HG02870 (cell line): Measurements from ENCODE around the gene FABP2.
"Not testable (repeated sequence)": the region's sequence is repeated elsewhere in the genome, so short reads cannot be mapped to it uniquely, and the experiment has no call there.

Experiments used
- ATAC-seq: cut with Tn5 transposase; IDR thresholded peaks from one replicate; pipeline ENCODE4 v1.9.1; 2021; ENCODE audit warnings: mild to moderate bottlenecking, moderate library complexity; ENCODE audit not compliant: unreplicated experiment

The FABP2 gene

DNA sequence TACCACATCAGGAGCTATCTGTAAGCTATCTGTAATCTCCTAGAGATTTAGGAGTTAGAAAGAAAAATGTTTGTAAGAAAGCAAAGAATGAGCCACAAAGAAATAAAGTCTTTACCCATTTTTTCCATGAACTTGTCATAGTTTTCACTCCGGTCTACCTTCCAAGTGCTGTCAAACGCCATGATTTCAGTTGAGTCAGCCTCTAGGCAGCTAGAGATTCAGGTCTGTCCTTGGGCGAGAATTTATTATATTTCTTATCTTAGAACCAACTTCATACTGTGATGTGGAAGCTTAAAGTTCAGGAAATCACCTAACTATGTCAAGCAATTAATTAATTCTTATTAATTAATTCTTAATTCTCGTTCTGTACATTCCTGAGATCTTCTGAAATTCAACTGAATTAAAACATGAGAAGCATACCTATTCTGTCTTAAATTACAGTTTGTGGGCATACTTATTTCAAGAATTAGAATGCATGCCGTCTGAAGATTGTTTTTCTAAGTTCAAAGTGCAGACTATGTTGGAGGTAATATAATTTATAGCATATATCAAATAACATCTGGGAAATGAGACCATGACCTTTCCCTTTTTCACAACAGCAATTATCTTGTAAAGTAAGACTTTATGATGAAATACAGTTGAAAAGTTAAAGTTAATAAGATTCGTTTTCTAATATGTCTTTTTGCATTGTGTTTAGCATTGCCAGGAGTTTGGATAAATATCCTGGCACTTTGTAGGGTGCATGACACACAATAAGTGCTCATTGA is at the start of gene FABP2:
Gene FABP2, minus strand, starts transcription at position 218 of the 767 bp plus-strand sequence. Its CDS starts 36 bp downstream, at position 182.
- no peak for ATAC-seq

DNA sequence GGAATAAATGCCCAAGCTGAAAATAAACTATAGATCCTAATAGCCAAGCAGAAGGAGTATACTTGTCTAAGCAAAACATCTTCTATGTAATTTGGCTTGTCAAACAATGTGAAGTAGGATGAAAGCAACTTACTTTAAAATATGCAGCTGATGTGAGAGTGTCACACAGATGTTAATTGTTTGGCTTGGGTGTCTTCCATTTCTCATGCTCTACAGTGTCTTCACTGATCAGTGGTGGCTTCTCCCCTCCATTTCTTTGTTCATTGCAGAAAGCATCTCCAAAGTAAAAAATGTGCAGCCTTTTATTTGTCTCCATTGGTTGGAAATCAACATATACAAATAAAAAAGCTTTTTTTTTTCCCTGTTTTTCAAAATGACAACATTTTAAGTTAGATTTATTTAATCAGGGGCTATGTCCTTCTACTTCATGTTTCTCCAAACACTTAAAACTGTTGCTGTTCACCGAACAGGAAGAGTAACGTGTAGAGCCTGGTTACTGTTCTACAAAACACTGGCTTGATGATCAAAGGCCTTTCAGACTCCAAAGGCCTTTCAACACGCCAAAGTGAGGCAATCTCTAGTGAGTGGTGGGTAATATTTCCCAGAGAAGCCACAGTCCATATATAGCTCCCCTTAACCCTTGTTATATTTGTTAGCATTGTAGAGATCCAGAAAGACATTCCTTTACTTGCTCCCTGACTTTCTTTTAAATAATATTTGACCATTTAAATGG is 49.2 kb upstream of the FABP2 start:
- ATAC-seq = not testable (repeated sequence)

DNA sequence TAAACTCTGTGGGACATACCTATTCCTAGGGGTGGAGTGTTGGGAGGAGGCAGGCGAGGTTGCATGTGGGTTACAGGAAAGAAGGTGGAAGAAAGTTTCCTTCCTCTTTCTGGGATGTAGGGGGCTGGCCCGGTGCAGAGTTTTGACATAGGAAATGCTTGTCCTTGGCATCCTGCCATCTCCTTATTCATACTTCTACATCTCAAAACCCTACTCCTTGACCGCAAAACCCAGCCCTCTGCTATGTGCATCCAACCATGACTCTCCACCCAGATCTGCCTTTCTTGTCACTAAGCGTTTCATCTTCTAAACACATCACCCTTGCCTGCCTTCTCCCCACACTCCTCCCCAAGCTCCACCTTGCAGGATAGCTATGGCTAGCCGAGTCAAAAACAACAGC is 48.5 kb upstream of the FABP2 start:
- peak; percentile 95 for ATAC-seq

DNA sequence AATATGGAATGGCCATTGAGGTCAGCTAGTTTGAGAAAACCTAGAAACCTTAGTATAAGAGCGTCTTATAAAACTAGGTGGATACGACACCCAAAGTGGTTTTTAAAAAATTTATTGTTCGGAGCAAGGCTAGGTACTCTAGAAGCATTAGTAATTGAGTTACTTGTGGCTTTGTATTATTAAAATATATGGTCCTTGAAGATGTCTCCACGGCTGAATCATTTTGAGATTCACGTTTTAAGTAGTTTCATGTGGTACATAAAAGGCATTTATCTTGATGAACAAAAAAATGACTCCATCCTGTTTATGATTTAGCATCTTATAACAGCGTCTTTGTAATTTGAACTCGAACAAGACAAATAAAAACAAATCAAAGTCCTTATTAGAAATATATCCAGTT is 44.9 kb upstream of the FABP2 start:
- not testable (repeated sequence) for ATAC-seq

DNA sequence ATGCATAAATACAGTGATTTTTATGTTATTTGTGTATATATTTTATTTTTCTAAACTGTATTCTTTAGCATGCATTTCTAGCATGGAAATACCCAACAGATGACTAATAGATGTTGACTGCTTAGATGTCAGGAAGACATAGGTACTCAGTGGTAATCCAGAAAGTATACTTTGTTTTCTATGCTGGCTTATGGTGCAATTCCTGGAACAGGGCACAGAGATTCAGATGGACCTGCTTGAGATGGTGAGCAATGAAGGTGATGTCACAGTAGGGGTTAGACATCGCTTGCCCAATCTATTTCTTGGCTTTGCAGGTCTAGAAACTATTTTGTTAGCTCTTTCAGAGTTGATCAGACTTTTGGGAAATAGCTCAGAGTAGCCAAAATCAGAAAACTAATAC is 42.3 kb upstream of the FABP2 start:
- not testable (repeated sequence) for ATAC-seq

DNA sequence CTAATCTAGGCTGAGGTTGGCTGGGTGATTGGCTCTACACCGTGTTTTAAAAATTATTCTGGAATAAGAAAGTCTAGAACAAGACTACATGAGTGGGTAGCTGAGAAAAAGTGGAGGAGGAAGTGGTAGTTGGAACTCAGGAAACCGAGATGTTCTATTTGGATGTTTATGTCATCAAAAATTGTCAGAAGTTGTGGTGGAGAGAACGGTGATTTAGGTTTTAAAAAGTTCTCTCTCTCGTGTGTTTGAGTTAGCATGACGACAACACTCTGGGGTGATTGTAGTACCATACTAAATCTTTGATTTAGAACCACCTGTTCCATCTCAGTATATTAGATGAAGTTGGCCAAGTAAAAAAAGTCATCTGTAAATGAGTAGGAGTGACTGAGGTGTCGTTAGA is 41.4 kb upstream of the FABP2 start:
- ATAC-seq = not testable (repeated sequence)

DNA sequence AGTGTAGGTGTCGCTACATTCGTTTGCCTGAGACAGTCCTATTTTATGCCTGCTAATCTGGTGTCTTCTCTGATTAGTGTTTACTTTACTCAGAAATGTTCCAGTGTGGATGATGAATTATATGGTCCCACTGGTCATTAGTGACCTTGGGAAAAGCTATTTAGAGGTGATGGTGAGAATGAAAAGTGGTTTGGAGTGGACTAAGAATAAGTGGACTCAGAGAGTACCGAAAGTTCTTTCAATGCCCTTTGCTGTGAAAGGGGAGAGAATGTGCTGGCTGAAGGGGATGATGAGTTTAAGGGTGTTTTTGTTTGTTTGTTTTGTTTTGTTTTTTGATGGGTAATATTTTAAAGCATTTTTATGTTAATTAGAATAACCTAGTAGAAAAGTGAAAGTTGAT is 40.5 kb upstream of the FABP2 start:
- ATAC-seq = not testable (repeated sequence)

DNA sequence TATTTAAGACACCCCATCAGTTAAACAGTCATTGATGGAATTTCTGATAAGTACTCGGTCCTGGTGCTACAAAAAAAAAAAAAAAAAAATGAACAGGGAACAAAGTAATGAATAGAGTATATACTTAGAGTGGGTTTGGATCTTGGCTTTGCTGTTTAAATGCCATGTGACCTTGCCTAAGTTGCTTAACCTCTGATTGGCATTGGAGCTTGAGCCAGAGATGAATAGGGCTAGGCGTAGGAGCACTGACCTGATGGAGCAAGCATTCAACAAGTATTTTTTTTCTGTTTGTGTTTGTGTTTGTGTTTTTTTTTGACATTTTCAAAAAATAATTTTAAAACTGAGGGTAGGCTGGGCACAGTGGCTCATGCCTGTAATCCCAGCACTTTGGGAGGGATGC is 37.9 kb upstream of the FABP2 start:
- not testable (repeated sequence) for ATAC-seq

DNA sequence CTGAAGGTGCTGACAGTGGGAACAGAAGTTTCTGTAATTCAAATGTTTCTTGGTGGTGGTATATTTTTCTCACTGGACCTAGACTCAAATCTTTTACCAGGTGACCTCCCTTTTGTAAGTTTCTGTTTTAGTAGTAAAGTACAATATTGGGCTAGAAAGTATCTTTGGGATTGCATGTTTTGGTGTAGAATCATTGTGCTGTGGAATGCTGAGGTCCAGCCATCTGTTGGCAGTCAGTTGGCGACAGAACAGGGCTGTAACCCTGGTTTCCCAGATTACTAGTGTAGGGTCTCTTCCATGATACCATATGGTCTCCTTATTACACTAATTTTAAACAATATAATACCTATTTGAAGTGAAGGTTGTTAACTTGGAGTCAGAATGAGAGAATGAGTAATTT is 34.9 kb upstream of the FABP2 start:
- not testable (repeated sequence) for ATAC-seq

DNA sequence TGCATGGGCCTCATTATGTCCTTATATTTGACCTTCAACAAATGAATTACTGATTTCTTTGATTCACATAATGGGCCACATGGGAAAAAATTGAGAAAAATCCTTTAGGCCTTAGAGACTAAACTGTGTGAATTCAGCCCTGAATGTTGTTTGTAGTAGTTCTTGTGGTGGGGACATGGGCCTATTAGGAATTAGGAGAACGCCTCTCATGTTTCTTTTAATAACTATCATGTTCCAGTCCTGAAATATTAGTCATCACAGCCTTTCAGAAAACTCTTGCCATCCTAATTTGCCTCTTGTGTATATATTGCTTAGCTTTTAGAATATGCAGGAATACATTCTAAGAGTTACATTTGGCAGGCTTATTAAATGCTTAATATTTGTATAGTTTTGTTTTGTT is 34.1 kb upstream of the FABP2 start:
- ATAC-seq = not testable (repeated sequence)

DNA sequence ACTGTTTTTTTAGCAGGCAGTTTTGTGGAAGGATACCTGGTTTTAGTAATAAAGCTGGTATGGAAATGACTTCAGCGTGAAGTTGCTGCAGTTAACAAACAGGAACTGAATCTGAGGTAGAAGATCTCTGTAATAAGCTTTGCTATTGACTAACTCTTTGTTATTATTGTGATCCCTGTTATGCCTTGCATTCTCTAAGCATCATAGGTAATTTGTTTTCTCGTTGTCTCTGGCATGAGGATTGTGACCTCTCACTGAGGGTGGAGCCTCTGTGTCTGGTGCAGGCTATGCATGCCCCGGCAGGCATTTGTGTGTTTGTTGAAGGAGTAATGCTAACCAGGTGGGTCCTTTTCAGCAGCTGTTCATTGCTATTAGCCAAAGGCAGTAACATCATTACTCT is 31.4 kb upstream of the FABP2 start:
- ATAC-seq = peak; percentile 71

DNA sequence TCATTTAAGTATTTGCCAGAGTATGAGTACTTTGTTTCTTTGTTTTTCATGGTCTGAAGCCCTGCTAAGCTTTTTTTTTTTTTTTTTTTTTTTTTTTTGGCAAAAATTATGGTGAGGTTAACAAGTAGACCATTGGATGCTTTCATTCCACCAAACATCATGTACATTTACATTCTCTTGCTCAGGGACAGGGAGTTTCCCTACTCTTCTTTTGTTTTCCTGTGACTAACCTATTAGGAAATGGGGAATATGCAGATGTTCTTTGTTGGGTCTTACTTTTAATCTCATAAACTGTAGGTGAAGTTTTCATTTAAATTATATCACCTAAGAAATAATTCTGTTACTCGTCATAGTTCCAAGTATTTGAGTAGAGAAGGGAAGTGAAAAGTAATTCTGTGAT is 26.2 kb upstream of the FABP2 start:
- not testable (repeated sequence) for ATAC-seq

DNA sequence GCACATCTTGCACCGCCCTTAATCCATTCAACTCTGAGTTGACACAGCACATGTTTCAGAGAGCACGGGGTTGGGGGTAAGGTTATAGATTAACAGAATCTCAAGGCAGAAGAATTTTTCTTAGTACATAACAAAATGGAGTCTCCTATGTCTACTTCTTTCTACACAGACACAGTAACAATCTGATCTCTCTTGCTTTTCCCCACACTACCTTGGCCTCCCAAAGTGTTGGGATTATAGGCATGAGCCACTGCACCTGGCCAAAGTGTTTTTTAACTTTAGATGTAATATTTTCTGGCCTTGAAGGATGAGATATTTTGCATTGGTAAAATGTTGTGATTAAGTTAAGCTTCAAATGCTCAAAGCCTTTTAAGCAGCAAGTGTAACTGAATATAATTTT is 21.4 kb upstream of the FABP2 start:
- not testable (repeated sequence) for ATAC-seq

DNA sequence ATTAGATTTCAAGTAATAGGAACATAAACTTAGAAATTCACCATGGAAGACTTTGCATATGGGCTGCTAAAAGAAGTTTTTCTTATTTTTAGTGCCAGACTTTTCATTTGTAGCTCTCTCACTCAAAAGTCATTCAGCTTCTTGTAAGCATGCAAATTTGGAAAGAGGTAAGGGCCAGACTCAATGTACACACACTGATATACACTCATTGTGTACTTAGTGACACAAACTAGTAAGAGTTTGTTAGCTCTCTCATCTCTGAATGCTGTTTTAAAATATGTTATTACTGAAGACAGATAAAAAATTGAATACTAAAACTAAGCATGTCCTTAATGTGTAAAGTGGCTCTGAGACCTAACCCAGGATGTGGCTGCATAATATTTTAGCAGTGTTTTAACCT is 18.0 kb upstream of the FABP2 start:
- ATAC-seq = not testable (repeated sequence)

DNA sequence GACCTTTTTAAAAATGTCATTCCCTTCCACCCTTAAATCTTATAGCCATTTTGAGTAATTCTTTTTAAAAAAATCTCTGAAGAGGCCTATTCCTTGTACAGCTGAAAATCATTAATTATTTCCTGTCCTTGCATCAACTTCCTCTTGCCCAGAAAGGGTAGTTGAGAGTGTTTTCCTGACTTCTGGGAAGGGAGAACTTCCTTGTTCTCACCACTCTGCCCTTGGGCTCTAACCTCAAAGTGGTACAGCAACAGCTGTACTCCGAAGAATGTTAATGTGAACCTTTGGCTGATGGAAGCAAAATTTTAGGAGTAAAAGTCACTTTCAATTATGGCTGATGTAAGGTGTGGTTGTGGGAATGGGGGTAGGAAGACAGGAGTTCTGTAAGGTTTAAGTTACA is 15.1 kb upstream of the FABP2 start:
- no peak for ATAC-seq

DNA sequence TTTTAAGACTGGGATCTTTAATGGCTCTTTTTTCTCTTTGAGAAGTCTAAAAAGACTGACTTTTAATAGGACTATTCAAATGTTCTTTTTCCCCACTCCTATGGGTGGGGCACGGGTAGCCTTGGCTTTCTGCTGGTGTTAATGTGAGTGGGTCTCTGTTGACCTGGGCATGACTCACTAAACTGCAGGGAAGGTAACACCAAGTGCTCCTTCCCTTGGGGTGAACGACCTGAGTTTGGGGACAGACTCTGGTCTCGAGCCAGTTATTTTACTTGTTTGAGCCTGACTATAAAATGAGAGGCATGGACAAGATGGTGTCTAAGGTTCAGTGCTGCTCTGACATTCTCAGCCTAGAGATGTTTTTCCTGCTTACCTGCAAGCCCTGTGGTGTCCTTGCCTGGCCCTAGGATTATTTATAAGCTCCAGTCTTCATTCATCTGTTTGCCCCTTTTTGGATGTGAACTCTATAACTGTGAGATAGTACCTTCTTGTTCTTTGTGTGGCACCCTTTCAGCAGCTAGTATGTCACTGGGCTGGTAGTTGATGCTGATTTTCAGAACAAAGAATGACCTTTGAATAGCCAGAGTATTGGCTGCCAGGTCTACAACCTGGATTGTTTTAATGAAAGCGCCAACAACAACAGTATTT is 14.5 kb upstream of the FABP2 start:
- ATAC-seq = not testable (repeated sequence)

DNA sequence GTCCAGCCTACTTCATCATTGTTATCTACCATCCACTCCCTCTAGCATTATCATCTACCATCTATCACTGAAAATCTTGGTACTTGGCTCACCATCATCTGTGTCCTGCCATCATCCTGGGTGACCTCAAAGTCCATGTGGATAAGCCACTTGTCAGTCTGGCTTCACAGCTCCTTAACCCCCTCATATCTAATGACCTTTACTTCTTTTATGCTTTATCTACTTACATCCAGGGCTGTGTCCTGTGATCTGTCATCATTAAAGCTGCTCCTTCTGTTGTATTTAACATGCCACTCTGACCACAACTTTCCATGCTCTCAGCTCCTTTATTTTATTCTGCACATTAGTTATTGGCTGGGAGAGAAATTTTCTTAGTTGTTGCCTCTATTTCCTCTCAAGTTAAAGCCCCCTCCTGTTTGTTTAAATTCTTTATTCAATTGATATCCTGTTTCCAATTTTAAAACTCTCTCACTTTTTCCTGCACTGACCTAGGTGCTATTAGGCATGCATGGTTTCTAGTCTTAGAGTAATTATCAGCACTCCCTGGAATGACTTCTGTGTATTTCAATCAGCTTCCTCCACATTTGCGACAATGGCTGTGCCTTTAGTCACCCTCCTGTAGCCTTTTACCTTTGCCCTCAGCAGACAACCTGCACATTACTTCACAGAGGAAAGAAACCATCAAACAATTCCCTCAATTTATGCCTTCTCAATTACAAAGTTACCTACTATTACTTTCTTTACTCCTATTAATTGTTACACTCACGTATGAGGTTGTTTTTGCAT is 8.1 kb upstream of the FABP2 start:
- ATAC-seq = no peak

DNA sequence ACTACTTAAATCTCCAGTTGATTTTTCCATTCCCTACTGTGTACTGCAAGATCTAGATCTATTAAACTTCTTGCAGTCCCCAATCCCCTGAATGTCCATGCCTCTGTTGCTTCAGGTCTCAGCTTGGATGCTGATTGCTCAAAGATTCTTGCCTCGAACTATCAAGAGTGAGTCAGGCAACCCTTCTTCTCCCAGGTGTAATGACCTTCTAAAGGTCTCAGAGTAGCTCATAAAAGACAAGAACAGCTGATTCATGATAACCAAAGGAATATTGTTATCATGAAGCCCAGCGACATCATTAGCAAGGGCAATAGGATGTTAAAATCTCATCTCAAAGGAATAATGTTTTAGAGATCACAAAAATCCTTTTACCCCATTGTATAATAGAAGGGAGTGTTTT is 6.8 kb upstream of the FABP2 start:
- ATAC-seq = no peak

DNA sequence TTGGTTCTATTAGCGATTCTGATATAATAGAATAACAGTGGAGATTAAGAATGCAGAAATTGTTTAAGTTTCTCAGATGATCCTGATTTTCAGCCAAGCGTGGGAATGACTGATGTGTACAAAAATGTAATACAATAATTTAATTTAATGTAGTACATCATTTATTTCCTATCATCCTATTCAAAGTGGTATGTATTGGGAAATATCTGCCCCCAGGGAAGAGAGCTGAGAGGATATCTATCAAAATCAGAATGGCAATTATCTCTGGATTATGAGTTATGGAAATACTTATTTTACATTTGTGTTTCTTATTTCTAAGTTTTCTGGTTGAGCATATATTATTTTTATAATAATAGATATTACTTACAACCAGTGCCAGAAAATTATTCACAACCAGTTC is 3.9 kb downstream of the FABP2 start:
- no peak for ATAC-seq

DNA sequence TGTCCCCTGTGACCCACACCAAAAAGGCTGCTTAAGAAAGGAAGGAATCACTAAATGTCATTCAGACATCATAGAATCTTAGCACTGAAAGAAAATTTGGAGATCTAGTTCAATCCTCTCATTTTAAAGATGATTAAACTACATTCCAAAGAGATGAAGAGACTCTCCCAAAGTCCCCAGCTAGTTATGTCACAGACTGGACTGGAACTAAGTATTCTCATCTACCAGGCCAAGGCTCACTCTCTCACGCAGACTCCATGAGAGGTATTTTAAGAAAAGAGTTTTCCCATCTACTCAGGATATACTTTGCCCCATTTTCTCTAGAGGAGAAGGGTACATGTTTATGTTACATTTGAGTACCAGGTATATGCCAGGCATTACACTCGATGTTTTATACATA is 6.9 kb downstream of the FABP2 start:
- ATAC-seq = no peak

DNA sequence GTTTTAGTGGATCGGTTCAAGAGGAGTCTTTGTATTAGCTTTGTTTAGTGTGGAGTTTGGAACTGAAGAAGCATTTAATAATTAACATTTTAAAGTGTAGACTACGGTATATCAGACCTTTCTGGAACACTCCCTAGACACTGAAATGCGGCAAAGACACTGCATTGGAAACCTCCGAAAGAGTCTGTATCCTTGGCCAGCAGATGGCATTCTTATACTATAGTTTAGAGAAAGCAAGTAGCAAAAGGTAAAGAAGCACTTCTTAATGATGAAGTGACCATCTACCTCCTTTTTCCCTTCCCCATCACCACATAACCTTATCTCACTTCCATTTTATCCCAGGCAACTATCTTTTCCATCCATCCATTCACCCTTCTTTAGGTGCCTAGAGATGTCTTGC is 7.6 kb downstream of the FABP2 start:
- ATAC-seq = peak; percentile 83
